Globus pallidus (tissue), 1 donor: ENCODE data around the gene RPS26.
"Not testable (repeated sequence)": the region's sequence is repeated elsewhere in the genome, so short reads cannot be mapped to it uniquely, and the experiment has no call there.

Experiments used
- DNase-seq: peaks from one replicate; pipeline ENCODE4 v3.0.0-alpha.2; 2015; ENCODE audit warnings: low spot score

The RPS26 gene

DNA sequence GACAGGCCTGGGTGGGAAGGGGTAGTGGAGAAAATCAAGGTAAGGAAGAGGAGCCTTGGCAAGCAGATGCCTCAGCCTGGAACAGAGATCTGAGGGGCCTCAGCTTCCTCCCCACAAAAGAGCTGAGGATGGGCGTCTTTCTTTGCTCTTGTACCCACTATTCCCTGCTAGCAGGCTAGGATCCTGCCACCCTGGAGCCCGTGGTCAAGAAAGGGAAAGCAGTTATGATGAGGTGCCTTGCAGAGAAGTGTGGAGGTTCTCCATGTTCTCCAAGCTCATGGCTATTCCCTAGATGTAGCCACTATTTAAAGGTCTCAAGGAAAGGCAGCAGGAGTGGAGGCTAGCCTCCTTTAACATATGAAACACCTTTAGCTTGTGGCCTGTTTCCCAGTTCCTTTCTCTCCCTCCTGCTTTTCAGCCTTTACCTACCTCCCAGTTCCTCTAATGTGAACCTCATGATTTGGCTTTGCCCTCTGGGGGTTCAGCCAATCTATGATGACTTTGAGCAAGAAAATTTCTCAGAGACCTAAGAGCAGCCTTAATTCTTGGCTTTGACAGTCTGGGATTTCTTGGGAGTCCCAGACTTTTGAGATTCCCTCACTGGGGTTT lies 19.7 kb upstream of the RPS26 start:
- DNase-seq, result no peak

DNA sequence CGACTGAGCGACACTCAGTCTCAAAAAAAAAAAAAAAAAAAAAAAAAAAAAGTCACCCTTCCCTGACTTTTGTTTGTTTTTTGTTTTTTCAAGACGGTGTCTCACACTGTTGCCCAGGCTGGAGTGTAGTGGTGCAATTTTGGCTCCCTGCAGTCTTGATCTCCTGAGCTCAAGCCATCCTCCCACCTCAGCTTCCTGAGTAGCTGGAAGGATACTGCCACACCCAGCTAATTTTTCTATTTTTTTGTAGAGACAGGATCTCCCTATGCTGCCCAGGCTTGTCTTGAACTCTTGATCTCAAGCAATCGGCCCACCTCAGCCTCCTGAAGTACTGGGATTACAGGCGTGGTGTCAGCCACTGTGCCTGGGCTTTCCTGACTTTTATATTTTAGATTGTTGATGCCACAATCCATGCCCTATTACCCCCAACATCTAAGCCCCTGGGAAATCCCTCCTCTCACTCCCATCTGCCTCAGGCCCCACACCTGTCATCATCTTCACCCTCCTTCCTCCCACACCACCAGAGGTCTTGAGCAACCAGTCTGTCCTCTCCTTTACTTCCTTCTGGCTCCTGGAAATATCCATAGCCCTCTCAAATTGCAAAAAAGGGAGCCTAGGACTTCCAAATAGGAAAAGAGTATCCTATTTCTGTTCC lies 13.1 kb upstream of the RPS26 start:
- DNase-seq, result no peak

DNA sequence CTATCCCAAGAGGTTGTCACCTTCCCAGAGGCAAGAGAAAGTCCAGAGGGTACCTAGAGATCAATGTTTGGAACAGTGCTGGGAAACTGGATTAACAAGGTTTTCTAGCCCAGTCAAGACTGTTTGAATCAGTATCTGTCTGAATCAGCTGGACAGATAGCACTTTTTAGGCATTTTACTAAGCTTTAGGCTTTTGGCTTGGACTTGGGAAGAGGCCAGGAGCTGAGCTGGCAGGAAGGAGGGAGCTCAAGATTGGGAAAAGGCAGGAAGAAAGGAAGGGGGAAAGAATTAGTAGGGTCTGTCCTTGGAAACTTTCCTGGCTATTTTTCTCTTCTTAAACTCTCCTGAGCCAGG lies 12.6 kb upstream of the RPS26 start:
- DNase-seq, result no peak

DNA sequence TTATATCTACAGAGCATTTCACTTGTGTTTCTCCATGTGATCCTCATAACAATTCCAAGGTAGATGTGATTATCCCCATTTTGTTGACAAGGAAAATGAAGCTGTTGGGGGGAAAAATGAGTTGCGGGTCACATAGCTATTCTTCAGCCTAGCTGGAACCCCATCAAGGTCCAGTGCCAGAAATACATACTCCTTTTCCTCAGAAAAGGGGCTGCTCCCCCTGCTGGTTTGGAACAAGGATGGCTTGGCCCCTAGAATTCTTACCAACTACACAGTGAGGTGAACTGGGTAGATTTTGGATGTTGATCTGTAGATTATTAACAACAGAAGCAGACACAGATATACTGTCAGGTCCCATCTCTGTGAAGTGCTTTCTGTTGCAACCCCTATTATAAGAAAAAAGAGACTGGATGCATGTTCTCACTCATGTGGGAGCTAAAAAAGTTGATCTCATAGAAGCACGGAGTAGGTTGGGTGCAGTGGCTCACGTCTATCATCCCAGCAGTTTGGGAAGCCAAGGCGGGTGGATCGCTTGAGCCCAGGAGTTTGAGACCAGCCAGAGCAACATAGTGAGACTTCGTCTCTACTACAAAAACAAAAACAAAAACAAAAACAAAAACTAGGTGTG lies 11.9 kb upstream of the RPS26 start:
- DNase-seq, result no peak

DNA sequence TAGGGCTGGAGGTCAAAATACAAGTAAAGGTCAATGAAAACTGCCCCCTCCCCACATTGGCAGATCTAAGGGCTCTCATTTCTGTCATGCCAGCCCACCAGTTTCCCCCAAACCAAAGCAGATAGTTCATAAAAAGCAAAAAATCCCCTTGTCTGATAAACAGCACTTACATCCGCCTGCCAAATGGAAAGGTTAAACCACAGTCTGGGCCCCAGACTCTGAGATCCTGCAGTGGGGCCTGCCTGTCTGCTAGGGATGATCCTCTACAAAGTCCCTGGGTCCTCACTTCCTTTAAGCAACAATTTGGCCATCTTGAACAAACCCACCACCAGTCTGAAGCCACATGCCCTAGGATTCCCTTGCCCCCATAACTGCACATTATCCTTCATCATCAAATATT lies 9.7 kb upstream of the RPS26 start:
- DNase-seq, result no peak

DNA sequence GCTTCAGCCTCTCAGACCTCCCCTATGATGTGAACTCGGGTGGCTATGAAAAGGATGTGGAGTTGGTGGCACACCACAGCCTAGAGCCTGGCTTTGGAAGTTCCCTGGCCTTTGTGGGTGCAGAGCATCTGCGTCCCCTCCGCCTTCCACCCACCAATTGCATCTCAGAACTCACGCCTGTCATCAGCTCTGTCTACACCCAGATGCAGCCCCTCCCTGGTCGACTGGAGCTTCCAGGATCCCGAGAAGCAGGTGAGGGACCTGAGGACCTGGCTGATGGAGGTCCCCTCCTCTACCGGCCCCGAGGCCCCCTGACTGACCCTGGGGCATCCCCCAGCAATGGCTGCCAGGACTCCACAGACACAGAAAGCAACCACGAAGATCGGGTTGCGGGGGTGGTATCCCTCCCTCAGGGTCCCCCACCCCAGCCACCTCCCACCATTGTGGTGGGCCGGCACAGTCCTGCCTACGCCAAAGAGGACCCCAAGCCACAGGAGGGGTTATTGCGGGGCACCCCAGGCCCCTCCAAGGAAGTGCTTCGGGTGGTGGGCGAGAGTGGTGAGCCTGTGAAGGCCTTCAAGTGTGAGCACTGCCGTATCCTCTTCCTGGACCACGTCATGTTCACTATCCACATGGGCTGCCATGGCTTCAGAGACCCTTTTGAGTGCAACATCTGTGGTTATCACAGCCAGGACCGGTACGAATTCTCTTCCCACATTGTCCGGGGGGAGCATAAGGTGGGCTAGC lies 7.0 kb upstream of the RPS26 start:
- no peak for DNase-seq

DNA sequence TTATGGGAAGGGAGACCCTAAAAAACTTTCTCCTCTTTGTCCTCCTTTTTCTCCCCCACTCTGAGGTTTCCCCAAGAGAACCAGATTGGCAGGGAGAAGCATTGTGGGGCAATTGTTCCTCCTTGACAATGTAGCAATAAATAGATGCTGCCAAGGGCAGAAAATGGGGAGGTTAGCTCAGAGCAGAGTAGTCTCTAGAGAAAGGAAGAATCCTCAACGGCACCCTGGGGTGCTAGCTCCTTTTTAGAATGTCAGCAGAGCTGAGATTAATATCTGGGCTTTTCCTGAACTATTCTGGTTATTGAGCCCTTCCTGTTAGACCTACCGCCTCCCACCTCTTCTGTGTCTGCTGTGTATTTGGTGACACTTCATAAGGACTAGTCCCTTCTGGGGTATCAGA lies 4.6 kb upstream of the RPS26 start:
- DNase-seq, result no peak

DNA sequence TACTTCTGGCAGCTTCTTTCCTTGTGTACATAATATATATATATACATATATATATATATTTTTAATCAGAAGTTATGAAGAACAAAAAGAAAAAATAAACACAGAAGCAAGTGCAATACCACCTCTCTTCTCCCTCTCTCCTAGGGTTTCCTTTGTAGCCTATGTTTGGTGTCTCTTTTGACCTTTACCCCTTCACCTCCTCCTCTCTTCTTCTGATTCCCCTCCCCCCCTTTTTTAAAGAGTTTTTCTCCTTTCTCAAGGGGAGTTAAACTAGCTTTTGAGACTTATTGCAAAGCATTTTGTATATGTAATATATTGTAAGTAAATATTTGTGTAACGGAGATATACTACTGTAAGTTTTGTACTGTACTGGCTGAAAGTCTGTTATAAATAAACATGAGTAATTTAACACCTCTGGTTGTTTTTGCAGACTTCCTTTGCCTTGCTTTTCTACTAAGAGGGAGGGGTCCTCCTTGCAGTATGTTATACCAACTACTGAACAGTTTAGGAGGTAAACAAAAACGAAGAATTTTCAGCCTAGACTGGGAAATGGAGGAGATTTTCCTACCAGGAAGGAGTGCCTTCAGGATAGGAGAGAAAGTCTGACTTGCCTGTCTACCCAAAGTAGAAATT lies 3.6 kb upstream of the RPS26 start:
- no peak for DNase-seq

DNA sequence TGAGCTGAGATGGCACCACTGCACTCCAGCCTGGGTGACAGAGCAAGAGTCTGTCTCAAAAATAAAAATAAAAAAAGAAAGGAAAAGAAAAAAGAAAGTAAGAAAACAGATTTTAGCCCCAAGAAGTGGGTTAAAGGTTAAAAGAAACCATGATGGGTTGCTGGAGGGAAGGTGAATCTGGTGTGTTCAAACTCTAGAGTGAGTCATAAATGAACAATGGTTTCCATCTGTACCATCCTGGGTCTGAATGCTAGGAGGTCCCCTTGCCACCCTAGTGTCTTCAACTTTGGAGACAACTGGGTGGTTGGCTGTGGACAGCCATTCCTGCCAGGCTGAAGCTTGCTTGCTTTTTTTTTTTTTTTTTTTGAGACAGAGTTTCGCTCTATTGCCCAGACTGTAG lies 1.6 kb upstream of the RPS26 start:
- DNase-seq, result no peak

DNA sequence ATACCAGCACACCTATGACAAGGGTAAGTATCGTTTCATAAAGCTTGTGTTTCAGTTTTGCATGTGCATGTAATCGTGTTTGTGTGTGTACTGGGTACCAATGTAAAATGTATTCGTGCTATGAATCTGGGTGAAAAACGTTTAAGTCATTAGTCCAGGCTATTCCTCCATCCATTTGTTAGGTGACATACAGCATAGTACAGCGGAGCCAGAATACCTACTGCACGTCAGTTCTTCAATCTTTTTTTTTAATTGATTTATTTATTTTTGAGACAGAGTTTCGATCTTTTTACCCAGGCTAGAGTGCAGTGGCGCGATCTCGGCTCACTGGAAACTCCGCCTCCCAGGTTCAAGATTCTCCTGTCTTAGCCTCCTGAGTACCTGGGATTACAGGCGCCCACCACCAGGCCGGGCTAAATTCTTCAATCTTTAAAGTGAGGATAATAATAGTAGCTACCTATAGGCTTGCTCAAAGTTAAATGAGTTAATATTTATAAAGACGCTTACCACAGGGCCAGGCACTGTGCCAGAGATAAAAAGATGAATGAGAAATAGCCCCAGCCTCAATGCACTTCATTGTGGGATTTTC lies 661 bp upstream of the RPS26 start:
- DNase-seq, result no peak

DNA sequence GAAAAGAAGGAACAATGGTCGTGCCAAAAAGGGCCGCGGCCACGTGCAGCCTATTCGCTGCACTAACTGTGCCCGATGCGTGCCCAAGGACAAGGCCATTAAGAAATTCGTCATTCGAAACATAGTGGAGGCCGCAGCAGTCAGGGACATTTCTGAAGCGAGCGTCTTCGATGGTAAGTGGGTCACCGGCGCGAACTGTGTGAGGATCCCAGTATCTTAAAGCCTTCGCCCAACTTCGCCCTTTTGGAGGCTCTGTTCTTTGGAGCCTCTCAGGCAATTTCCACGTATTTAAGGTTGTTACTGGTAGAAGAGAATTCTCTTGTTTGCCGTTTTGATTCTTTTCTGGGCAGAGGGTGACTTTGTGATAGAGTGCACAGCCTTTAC lies 704 bp downstream of the RPS26 start:
- not testable (repeated sequence) for DNase-seq

DNA sequence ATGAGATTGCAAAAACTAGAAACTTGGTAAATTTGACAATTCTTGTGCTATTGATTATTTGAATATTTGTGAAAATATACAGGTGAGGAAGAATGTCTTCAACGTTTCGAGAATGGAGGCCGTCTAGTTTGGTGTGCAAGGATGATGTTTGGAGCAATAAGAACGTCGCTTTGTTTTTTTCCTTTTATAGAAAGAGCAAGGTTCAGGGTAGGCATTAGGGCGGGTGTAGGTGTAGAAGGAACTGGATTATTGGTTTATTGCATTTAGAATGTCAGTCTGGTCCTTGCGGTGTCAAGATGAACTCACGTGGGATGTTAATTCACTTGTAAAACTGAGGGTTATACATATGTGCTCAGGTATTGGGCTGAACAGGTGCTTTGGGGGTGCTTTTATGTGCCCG lies 1.1 kb downstream of the RPS26 start:
- DNase-seq, result no peak

DNA sequence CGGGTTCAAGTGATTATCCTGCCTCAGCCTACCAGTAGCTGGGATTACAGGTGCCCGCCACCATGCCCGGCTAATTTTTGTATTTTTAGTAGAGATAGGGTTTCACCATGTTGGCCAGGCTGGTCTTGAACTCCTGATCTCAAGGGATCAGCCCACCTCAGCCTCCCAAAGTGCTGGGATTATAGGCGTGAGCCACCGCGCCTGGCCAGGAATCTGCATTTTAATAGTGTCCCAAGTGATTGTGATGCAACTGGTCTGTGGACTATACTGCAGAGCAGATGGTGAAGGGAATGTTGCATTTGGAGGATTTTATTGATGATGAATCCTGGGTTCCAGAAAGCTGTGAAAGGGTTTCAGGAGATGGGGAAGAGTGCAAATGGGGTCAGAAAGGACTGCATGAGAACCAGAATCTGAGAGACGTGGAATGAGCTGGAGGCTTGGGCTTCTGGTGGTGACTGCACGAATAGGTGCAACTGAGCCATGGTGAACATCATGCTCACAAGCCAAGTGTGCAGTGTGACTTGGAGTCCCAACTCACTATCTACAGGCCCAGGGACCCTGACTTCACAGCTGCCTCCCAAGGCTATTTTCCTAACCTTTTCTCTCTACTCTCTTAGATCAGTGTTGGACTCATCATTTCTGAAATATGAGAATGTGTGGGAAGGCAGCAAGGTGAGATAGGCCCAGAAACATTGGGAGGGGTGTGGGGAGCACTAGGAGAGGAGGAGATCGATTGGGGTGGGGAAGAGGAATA lies 4.5 kb downstream of the RPS26 start:
- DNase-seq, result no peak

DNA sequence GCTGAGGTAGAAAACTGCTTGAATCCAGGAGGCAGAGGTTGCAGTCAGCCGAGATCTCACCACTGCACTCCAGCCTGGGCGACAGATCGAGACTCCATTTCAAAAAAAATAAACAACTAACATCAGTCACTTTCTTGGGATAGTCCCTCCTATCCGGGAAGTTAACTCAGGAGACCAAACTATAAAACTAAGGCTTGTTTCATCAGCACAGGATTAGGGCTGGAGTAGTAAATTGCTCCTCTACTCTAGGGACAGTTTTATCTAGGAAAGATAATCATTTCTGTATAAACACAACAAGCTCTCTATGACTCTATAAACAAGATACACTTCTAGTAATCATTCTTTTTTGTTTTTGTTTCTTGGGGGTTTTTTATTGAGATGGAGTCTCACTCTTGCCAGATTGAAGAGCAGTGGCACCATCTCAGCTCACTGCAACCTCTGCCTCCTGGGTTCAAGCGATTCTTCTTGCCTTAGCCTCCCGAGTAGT lies 11.7 kb downstream of the RPS26 start:
- DNase-seq, result no peak

DNA sequence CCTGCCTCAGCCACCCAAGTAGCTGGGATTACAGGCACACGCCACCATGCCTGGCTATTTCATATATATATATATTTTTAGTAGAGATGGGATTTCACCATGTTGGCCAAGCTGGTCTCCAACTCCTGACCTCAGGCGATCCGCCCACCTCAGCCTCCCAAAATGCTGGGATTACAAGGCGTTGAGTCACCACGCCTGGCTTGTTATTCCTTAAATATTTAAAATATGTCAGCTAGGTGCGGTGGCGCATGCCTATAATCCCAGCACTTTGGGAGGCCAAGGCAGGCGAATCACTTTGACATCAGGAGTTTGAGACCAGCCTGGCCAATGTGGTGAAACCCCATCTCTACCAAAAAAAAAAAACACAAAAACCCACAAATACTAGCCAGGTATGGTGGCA lies 18.2 kb downstream of the RPS26 start:
- DNase-seq, result not testable (repeated sequence)

DNA sequence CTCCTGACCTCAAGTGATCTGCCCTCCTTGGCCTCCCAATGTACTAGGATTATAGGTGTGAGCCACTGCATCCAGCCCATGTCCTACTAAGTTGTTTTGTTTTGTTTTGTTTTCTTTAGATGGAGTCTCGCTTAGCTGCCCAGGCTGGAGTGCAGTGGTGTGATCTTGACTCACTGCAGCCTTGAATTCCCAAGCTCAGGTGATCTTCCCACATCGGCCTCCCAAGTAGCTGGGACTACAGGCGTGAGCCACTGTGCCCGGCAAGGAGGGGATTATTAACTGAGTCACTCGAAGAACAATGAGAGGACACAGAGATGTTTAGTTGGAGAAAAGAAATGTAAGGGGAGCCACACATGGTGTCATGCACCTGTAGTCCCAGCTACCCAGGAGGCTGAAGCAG lies 20.3 kb downstream of the RPS26 start:
- DNase-seq, result no peak

DNA sequence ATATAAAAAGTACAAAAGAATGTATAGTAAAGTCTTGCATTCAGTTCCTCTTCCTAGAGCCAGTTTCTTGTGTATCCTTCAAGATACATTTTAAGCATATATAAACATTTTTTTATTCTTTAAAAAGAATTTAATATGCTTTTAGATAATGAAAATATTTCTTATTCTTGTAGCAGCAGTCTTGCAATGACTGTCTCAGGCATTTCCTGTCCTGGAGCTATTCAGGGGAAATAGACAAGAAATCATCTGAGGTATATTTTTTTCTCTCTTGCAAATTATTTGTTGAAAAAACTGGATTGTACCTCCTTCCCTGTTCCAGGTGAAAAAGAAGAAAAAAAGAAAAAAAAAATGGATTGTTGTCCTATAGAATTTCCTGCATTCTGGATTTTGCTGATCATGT lies 21.3 kb downstream of the RPS26 start:
- no peak for DNase-seq

DNA sequence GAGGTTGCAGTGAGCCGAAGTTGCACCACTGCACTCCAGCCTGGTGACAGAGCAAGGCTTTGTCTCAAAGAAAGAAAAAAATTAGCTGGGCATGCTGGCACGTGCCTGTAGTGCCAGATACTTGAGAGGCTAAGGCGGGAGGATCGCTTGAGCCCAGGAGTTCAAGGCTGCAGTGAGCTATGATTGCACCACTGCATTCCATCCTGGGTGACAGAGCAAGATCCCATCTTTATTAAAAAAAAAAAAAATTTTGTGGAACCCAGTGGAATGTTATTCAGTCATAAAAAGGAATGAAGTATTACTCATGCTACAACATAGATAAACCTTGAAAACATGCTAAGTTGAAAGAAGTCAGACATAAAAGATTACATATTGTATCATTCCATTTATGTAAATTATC lies 29.9 kb downstream of the RPS26 start:
- no peak for DNase-seq

DNA sequence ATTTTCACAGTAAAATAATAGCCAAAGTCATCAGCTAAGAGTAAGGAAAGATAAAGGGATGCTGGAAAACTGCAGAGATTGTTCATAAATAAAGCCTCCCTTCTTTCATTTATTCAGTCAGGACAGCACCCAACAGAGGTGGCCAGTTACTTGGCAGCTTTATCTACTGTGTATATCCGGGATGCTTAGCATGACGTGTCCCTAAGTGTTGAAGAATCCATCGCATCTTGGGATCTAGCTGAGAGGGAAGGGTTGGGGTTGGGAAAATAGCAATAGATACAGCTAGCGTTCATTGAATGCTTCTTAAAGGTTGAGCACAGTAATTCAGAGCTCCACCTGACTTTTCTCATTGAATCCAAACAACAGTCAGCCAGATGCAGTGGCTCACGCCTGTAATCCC lies 32.7 kb downstream of the RPS26 start:
- no peak for DNase-seq

DNA sequence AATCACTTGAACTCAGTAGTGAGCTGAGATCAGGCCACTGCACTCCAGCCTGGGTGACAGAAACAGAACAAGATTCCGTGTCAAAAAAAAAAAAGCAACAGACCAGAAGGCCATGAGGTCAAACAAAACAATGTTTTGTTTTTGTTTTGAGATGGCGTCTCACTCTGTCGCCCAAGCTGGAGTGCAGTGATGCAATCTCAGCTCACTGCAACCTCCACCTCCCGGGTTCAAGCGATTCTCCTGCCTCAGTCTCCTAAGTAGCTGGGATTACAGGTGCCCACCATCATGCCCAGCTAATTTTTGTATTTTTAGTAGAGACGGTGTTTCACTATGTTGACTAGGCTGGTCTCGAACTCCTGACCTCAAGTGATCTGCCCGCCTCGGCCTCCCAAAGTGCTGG lies 36.2 kb downstream of the RPS26 start:
- DNase-seq, result not testable (repeated sequence)

DNA sequence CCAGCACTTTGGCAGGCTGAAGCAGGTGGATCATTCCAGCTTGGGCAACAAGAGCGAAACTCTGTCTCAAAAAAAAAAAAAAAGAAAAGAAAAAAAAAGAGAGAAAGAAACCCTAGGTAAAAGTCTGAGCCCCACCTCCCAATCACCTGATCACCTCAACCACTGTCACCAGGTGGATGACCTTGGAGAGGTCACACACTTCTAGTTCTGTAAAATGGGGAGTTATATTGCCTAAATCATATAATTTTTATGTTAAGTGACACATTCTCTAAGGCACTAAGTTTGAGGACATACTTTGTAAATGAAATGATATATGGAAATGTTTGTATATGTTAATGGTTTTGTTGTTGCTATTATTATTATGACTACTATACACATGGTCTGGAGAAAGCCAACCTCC lies 36.7 kb downstream of the RPS26 start:
- DNase-seq, result no peak
